T-helper 2 cell (primary cell): Measurements from ENCODE around the gene PRCP.
"Not testable (repeated sequence)": the region's sequence is repeated elsewhere in the genome, so short reads cannot be mapped to it uniquely, and the experiment has no call there.

Source experiments
- DNase-seq, 5 experiments: peaks; one replicate each; pipeline versions ENCODE4 v3.0.0 to v3.0.0-alpha.2; 2012 to 2022

Gene PRCP

GRCh38 chr11:82869657-82870056 lies 30.6 kb downstream of the PRCP start:
- no peak for DNase-seq

- peak; percentile 21 to 76 (median 55) for DNase-seq
Measured at GRCh38 chr11:82867495-82868082, 32.6 kb downstream of the PRCP start.

GRCh38 chr11:82865841-82866240 lies 34.4 kb downstream of the PRCP start:
- no peak for DNase-seq

GRCh38 chr11:82864268-82864667 lies 36.0 kb downstream of the PRCP start:
- peak in 2 of 5 experiments; percentile 4 to 7 for DNase-seq

- DNase-seq = no peak
Measured at GRCh38 chr11:82863209-82863608, 37.0 kb downstream of the PRCP start.

- no peak for DNase-seq
Measured at GRCh38 chr11:82862379-82862778, 37.9 kb downstream of the PRCP start.

- DNase-seq = no peak
Measured at GRCh38 chr11:82859750-82860149, 40.5 kb downstream of the PRCP start.

- DNase-seq = no peak
Measured at GRCh38 chr11:82858556-82859091, 41.6 kb downstream of the PRCP start.

- no peak for DNase-seq
Measured at GRCh38 chr11:82858133-82858532, 42.1 kb downstream of the PRCP start.

- no peak for DNase-seq
Measured at GRCh38 chr11:82857145-82857544, 43.1 kb downstream of the PRCP start.

GRCh38 chr11:82855616-82856015 lies 44.6 kb downstream of the PRCP start:
- DNase-seq = no peak

GRCh38 chr11:82854916-82855315 lies 45.3 kb downstream of the PRCP start:
- DNase-seq = not testable (repeated sequence)

- no peak for DNase-seq
Measured at GRCh38 chr11:82854242-82854641, 46.0 kb downstream of the PRCP start.

GRCh38 chr11:82848829-82849228 lies 51.4 kb downstream of the PRCP start:
- no peak for DNase-seq

- no peak for DNase-seq
Measured at GRCh38 chr11:82845356-82846353, 54.6 kb downstream of the PRCP start.

GRCh38 chr11:82843057-82843795 lies 57.0 kb downstream of the PRCP start:
- DNase-seq = no peak

- DNase-seq = no peak
Measured at GRCh38 chr11:82842019-82842418, 58.2 kb downstream of the PRCP start.

GRCh38 chr11:82837650-82838049 lies 62.6 kb downstream of the PRCP start:
- no peak for DNase-seq

GRCh38 chr11:82832983-82833382 lies 67.2 kb downstream of the PRCP start:
- no peak for DNase-seq

GRCh38 chr11:82831364-82831763 lies 68.9 kb downstream of the PRCP start:
- no peak for DNase-seq

- no peak for DNase-seq
Measured at GRCh38 chr11:82830746-82831145, 69.5 kb downstream of the PRCP start.

GRCh38 chr11:82829101-82829500 lies 71.1 kb downstream of the PRCP start:
- no peak for DNase-seq

GRCh38 chr11:82828472-82828871 lies 71.8 kb downstream of the PRCP start:
- no peak for DNase-seq
